Transverse colon (tissue), 4 donors: Measurements from ENCODE around the gene MAP3K14. TPM values are rescaled to one million over a fixed set of nuclear protein-coding genes. Genes with fewer than 3 reads are reported as not detected.
A peak's percentile ranks its signal among the peaks of the same experiment; 100 is the strongest.

Experiments used
- DNase-seq: peaks from one replicate; pipeline ENCODE4 v3.0.0-alpha.2; 2019
- H3K27ac ChIP-seq, 4 donors: fragments of 200-600 bp; sonication (generic); 2 replicates each; pipeline ENCODE4 v1.5.1; 2016 to 2018; ENCODE audit warnings: inconsistent platforms in 4 of 4
- H3K27me3 ChIP-seq: fragments of 200-600 bp; sonication (generic); 2 replicates; pipeline ENCODE4 v1.5.1; 2017; ENCODE audit warnings: inconsistent platforms
- H3K36me3 ChIP-seq, 4 donors: fragments of 200-600 bp; sonication (generic); 2 replicates each; pipeline ENCODE4 v1.5.1; 2017 to 2019; ENCODE audit warnings: inconsistent platforms in 4 of 4
- H3K4me1 ChIP-seq, 4 donors: fragments of 200-600 bp; sonication (generic); 2 replicates each; pipeline ENCODE4 v1.5.1; 2017 to 2020; ENCODE audit warnings: inconsistent platforms in 4 of 4
- H3K4me3 ChIP-seq, 4 donors: fragments of 200-600 bp; sonication (generic); 1 replicate in 1 of 4; 2 replicates in 3 of 4; pipeline versions ENCODE4 v1.5.1 to v1.6.1; 2017 to 2019; ENCODE audit warnings: inconsistent platforms in 4 of 4
- H3K9me3 ChIP-seq, 2 donors: fragments of 200-600 bp; sonication (generic); 2 replicates each; pipeline ENCODE4 v1.5.1; 2017 to 2019; ENCODE audit warnings: inconsistent platforms in 2 of 2
- CTCF ChIP-seq, 5 experiments: fragments of 200-600 bp in 3 of 5; fragments of 450-650 bp in 2 of 5; sonication (generic) in 3 of 5; IDR thresholded peaks; 1 replicate in 2 of 5; 2 replicates in 3 of 5; pipeline ENCODE4 v1.5.1; 2016 to 2017; ENCODE audit warnings: antibody characterized with exemption in 5 of 5, inconsistent platforms in 3 of 5, mild to moderate bottlenecking in 2 of 5, moderate library complexity in 1 of 5
- EP300 ChIP-seq: sonication (generic); formaldehyde crosslinking; IDR thresholded peaks from one replicate; pipeline ENCODE4 v1.6.1; 2017; ENCODE audit warnings: antibody characterized with exemption, low read depth
- POLR2A ChIP-seq: fragments of 450-650 bp; IDR thresholded peaks from one replicate; pipeline ENCODE4 v1.6.1; 2016; ENCODE audit warnings: antibody characterized with exemption, mild to moderate bottlenecking, moderate library complexity
- POLR2AphosphoS5 ChIP-seq, 3 donors: sonication (generic); formaldehyde crosslinking; IDR thresholded peaks; one replicate each; pipeline ENCODE4 v1.6.1; 2016; ENCODE audit warnings: antibody characterized with exemption in 3 of 3
- WGBS, 2 donors: methylation state at CpG; one replicate each; pipeline ENCODE4 v1.1.5; 2018; ENCODE audit warnings: low coverage in 1 of 2; 5-methylcytosine and 5-hydroxymethylcytosine counted together
- in situ Hi-C, 4 donors: fragments of 200-750 bp; cut with MboI; loops; one replicate each; pipeline versions ENCODE4 v1.15.0 to v1.15.1; 2017; ENCODE audit warnings: low sequenced_read_pairs in 3 of 4, low pct_ligation_motif_present in 1 of 4, low pct_unique_long_range_greater_than_20kb in 1 of 4
- intact Hi-C: fragments of 100-400 bp; cut with DNase I; formaldehyde crosslinking; loops from one replicate; pipeline ENCODE4 v1.15.1; 2023; ENCODE audit warnings: low total_unique reads
- total RNA-seq, 4 donors: library from RNA; depleted of rRNA; stranded (reverse); fragments of >200 nt; gene quantifications; one replicate each; pipeline ENCODE4 v1.1.0, GENCODE V29; 2016

The MAP3K14 gene
- total RNA-seq, 4 donors from 2014 or later: 13.0 to 33.7 (median 18.7) TPM

- H3K9me3 ChIP-seq: no peaks in the 10 kb centered on the region
- 81% methylated on average over 4 of the region's 5 CpGs; no CpG with 5 or more reads in 1 of the 2 donors for WGBS, 2 donors
- intact Hi-C loops (no loop called here), in situ Hi-C loops (no loop called here)
- DNase-seq: no peak
- no peak for TF ChIP-seq POLR2A
- no peak for TF ChIP-seq EP300
- TF ChIP-seq POLR2AphosphoS5 (IDR thresholded peaks at IDR 0.05): no peak
- no peak for TF ChIP-seq CTCF (IDR thresholded peaks at IDR 0.05)
- H3K36me3 ChIP-seq: no peaks in the 10 kb centered on the region
- H3K4me1 ChIP-seq: peaks cover under 1 to 6% (median 2%) of the 10 kb centered on the region in 4 donors
- H3K27ac ChIP-seq: no peak overlapping the region
- H3K27me3 ChIP-seq: peaks cover 17% of the 10 kb centered on the region
- no peak overlapping the region for H3K4me3 ChIP-seq
These were observed 80.6 kb downstream of the MAP3K14 start for GRCh38 chr17:45236282-45236606.

- in situ Hi-C loops (no loop called here), intact Hi-C loops (no loop called here)
- no peak for TF ChIP-seq POLR2AphosphoS5 (IDR thresholded peaks at IDR 0.05)
- TF ChIP-seq CTCF (IDR thresholded peaks at IDR 0.05): peak; percentile 71 to 81 (median 78)
- Histone ChIP-seq H3K27me3 (peaks cover 11% of the 10 kb centered on the region), H3K9me3 (no peaks in the 10 kb centered on the region), H3K4me3 (no peak overlapping the region), H3K4me1 (peaks cover 0 to 7% (median 0%) of the 10 kb centered on the region in 4 donors), H3K27ac (no peak overlapping the region), H3K36me3 (no peaks in the 10 kb centered on the region)
- peak; percentile 83 for DNase-seq
- WGBS, 2 donors: 20 to 51% methylated on average over 1 to 18 of the region's 20 CpGs
These were observed 81.2 kb downstream of the MAP3K14 start for GRCh38 chr17:45235416-45236281.

- in situ Hi-C loops (no loop called here), intact Hi-C loops (no loop called here)
These were observed 82.0 kb downstream of the MAP3K14 start for GRCh38 chr17:45234641-45235415.

More at GRCh38 chr17:45234641-45235415, 82.0 kb downstream of the MAP3K14 start:
- Histone ChIP-seq H3K9me3 (no peaks in the 10 kb centered on the region), H3K27ac (no peak overlapping the region), H3K4me3 (no peak overlapping the region), H3K36me3 (no peaks in the 10 kb centered on the region), H3K27me3 (peaks cover 3% of the 10 kb centered on the region), H3K4me1 (peaks cover 0 to 11% (median 2%) of the 10 kb centered on the region in 4 donors)
- TF ChIP-seq CTCF (IDR thresholded peaks at IDR 0.05) (no peak), POLR2AphosphoS5 (IDR thresholded peaks at IDR 0.05) (no peak), POLR2A (no peak), EP300 (no peak)
- DNase-seq: no peak
- WGBS, 2 donors: 20 to 29% methylated on average over 1 to 6 of the region's 6 CpGs
